BE2C (cell line): ENCODE data around the gene PIPOX.
A peak's percentile ranks its signal among the peaks of the same experiment; 100 is the strongest.

Source experiments
- DNase-seq: peaks from one replicate; pipeline ENCODE4 v3.0.0-alpha.2; 2020
- H3K27me3 ChIP-seq: fragments of 250-450 bp; sonication (Bioruptor Pico); 2 replicates; pipeline ENCODE4 v1.5.1; 2020; ENCODE audit warnings: mild to moderate bottlenecking
- H3K36me3 ChIP-seq: fragments of 250-450 bp; sonication (Bioruptor Pico); 2 replicates; pipeline ENCODE4 v1.5.1; 2020; ENCODE audit warnings: mild to moderate bottlenecking
- H3K4me1 ChIP-seq: fragments of 250-450 bp; sonication (Bioruptor Pico); 2 replicates; pipeline ENCODE4 v1.5.1; 2020
- H3K4me3 ChIP-seq: 2 replicates; pipeline ENCODE4 v1.5.1; 2011; ENCODE audit warnings: low read depth, low read length
- H3K9me3 ChIP-seq: fragments of 250-450 bp; sonication (Bioruptor Pico); 2 replicates; pipeline ENCODE4 v1.5.1; 2020
- CTCF ChIP-seq: IDR thresholded peaks from 2 replicates; pipeline ENCODE4 v1.5.1; 2012; ENCODE audit warnings: mild to moderate bottlenecking, low read depth, low read length

Gene PIPOX

GRCh38 chr17:29063992-29064391, 21.1 kb downstream of the PIPOX start:
- no peak for DNase-seq
- peaks cover 23% of the 10 kb centered on the region for H3K4me1 ChIP-seq
- no peak for TF ChIP-seq CTCF
- no peaks in the 10 kb centered on the region for H3K9me3 ChIP-seq
- no peaks in the 10 kb centered on the region for H3K27me3 ChIP-seq
- no peaks in the 10 kb centered on the region for H3K36me3 ChIP-seq
- H3K4me3 ChIP-seq = no peak overlapping the region

DNA sequence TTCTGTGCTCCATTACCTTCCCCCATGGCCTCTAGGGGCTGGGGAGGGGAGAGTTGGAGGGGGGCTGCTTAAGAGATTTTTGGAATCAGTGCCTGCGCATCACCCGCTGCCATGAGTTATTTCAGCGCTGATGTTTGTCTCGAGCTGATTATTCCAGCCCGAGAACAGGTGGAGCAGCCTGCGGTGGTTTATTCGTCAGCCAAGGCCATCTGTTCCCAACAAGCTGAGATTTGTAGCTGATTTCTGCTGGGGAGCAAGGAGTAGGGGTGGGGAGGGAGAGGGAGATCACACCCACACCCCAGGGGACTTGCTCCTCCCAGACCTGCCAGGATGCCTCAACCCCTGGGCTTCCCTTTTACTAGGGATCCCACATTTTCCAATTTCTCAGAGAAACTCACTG, 23.1 kb downstream of the PIPOX start:
- TF ChIP-seq CTCF = no peak
- Histone ChIP-seq H3K9me3 (no peaks in the 10 kb centered on the region), H3K4me3 (no peak overlapping the region), H3K4me1 (peaks cover 13% of the 10 kb centered on the region), H3K27me3 (no peaks in the 10 kb centered on the region), H3K36me3 (no peaks in the 10 kb centered on the region)
- DNase-seq = peak; percentile 44

GRCh38 chr17:29066606-29067005, 23.7 kb downstream of the PIPOX start:
- H3K4me3 ChIP-seq = no peak overlapping the region
- TF ChIP-seq CTCF = no peak
- H3K36me3 ChIP-seq = no peaks in the 10 kb centered on the region
- no peaks in the 10 kb centered on the region for H3K9me3 ChIP-seq
- H3K4me1 ChIP-seq = peaks cover 7% of the 10 kb centered on the region
- no peak for DNase-seq
- H3K27me3 ChIP-seq = no peaks in the 10 kb centered on the region

DNA sequence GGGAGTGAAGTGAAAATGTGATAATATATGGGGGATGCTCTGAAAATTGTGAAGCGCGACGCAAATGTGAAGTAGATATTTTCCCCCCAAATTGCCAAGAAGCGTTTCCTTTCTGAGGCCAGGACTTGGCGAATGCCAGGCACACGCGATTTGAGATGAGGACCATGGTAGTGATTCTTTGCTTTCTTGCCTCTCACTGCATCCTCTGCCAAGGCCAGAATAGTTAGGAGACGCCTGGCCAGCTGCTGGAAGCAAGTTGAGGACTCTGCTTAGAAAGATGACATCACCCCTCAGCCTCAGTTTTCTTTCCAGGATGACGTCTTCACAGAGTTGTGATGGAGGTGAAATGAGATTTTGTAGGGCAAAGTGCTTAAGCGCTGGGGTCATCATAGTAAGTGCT, 25.9 kb downstream of the PIPOX start:
- H3K9me3 ChIP-seq = no peaks in the 10 kb centered on the region
- H3K27me3 ChIP-seq = no peaks in the 10 kb centered on the region
- no peak for TF ChIP-seq CTCF
- H3K36me3 ChIP-seq = no peaks in the 10 kb centered on the region
- DNase-seq = no peak
- no peak overlapping the region for H3K4me3 ChIP-seq
- H3K4me1 ChIP-seq = peaks cover 6% of the 10 kb centered on the region

DNA sequence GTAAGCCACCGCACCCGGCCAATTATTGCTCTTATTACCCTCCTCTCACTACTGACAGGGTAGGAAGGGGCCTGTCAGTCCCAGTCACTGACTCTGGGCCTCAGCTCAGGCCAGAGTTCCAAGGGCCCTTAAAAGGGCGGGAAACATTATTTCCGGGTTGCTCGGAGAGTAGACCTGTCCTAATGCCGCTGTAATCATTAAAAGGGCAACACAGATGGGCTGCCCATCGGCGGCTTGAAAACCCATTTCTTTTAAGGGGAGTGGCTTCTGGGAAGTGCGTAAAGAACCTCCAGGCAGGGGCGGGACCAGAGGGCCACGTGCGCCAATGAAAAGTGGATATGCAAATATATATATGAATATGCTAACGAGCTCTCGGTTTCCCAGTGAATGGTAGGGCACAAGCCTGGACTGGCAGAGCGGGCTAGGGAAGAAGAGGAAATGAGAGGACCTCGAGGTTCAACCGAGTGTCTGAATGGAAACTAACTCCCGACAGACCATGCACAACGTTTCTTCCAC, 26.6 kb downstream of the PIPOX start:
- Histone ChIP-seq H3K4me1 (peaks cover 6% of the 10 kb centered on the region), H3K36me3 (no peaks in the 10 kb centered on the region), H3K27me3 (no peaks in the 10 kb centered on the region), H3K9me3 (no peaks in the 10 kb centered on the region), H3K4me3 (no peak overlapping the region)
- no peak for DNase-seq
- TF ChIP-seq CTCF = no peak

DNA sequence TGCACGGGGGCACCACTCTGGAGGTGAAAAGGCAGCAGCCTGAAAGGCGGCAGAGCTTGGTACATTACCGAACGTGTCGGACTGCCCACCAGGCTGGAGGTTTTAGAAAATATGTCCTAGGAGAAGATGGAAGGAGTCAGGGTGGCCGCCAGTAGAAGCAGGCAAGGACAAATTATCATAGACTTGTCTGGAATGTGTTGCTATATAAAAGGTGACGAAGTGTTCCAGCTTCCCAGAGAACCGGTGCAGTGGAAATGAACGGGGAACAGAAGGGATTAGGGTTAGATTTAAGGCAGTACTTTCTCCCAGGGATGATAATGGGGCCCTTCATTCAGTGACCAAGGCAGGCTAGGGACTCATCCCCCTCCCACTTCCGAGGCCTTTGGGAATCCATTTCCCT, 27.4 kb downstream of the PIPOX start:
- no peak for TF ChIP-seq CTCF
- Histone ChIP-seq H3K4me3 (no peak overlapping the region), H3K36me3 (no peaks in the 10 kb centered on the region), H3K27me3 (no peaks in the 10 kb centered on the region), H3K4me1 (peaks cover 6% of the 10 kb centered on the region), H3K9me3 (no peaks in the 10 kb centered on the region)
- DNase-seq = no peak
